Posterior vena cava (tissue), 2 donors: ENCODE results near the gene NAT10. TPM values are rescaled to one million over a fixed set of nuclear protein-coding genes. Genes with fewer than 3 reads are reported as not detected.

Source experiments
- total RNA-seq, 2 donors: library from RNA; stranded (reverse); fragmentation: NEBNext Ultra II Directional; extraction: Animal tissue kit (Norgen Biotek cat#: 25700); gene quantifications; one replicate each; pipeline ENCODE4 v1.2.1, GENCODE V29; 2021
- donor health status: DM: yes; HTN: yes; CAD: no.
- donor health status: DM: yes; HTN: yes; CAD: no.

The NAT10 gene
- total RNA-seq, 2 donors from 2014 or later: 30.9 to 34.7 TPM

Other genes starting within 250 kb of the NAT10 start
- gene LMO2, start 213.6 kb upstream of the NAT10 start, total RNA-seq: 10 to 100 TPM; 27.1 to 32.9 TPM
- 100 to 1,000 TPM; 145 to 149 TPM for gene CAPRIN1, start 53.9 kb upstream of the NAT10 start, total RNA-seq